COR-L47 (cell line): Measurements from ENCODE around the gene UGGT2.
A peak's percentile ranks its signal among the peaks of the same experiment; 100 is the strongest.
"Not testable (repeated sequence)": the region's sequence is repeated elsewhere in the genome, so short reads cannot be mapped to it uniquely, and the experiment has no call there.

Experiments
- DNase-seq: peaks from one replicate; lab custom pipeline; 2025; lab: John Stamatoyannopoulos, UW

The UGGT2 gene

GRCh38 chr13:95972651-95973050 is 80.5 kb downstream of the UGGT2 start:
- not testable (repeated sequence) for DNase-seq

DNA sequence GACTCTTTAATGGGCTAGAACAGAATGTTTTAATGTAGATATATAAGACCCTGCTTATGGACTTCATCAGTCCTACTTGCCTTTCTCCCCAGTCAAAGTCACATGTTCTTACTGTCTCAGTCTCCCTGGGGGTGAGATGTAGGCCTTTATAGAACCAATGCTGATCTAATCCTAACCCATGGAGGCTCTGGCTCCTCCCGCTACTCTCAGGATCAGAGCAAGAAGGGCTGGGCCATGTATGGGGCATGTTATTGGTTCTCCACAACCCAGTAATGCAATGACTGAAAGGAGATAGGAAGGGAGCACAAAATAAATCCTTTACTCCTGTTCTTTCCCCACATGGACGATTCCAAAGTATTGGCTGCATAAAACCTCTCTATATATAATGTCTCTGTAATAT is 82.3 kb downstream of the UGGT2 start:
- DNase-seq, result no peak

DNA sequence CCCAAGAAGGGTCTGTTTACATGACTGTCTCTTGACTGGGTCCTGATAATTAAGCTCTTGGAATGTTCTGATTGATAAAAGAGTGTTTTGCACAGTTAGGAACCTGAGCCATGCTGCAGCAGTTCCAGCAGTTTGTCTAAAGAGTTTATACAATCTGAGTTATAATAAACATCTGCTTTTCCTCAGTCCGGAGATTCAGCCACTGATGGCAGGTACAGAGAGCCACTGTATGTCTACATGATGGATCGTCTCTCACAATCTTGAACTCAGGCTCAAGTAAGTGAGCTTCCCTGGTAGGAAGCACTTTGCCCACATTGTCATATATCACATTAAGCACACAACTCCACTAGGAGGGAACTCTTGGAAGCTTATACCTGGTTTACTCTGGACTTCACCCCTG is 84.3 kb downstream of the UGGT2 start:
- no peak for DNase-seq

DNA sequence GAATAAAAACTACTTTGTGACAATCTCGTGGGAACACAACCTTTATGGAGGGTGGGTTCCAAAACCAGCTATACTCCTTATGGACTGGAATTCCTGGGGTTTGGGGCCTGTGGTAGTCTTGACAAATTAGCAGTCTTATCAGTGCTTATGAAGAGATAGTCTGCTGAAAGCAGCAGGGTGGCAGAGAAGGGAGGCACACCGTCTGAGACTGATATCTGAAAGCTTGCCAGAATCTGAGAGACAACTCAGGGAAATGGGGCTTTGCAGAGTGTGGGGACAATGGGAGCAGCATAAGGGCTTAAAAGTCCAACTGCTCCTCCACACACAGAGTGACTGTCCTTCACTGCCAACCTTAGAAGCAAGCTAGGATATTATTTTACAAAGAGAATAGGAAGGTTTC is 95.9 kb downstream of the UGGT2 start:
- DNase-seq, result no peak

DNA sequence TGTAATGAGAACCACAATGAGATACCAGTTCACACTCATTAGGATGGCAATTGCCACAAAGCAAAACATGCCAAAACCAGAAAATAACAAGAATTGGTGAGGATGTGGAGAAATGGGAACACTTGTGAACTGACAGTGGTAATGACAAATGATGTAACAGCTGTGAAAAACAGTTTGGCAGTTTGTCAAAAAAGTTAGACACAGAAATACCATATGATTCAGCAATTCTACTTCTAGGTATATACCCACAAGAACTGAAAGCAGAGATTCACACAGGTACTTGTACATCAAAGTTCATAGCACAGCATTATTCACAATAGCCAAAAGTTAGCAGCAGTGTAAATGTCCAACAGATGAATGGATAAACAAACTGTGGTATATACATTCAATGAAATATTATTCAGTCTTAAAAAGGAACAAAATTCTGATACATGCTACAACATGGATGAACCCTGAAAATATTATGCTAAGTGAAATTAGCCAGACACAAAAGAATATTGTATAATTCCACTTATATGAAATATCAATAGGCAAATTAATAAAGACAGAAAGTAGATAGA is 96.5 kb downstream of the UGGT2 start:
- no peak for DNase-seq

- no peak for DNase-seq
These were observed 97.5 kb downstream of the UGGT2 start for GRCh38 chr13:95955719-95956118.

GRCh38 chr13:95955255-95955654 is 97.9 kb downstream of the UGGT2 start:
- DNase-seq, result no peak

DNA sequence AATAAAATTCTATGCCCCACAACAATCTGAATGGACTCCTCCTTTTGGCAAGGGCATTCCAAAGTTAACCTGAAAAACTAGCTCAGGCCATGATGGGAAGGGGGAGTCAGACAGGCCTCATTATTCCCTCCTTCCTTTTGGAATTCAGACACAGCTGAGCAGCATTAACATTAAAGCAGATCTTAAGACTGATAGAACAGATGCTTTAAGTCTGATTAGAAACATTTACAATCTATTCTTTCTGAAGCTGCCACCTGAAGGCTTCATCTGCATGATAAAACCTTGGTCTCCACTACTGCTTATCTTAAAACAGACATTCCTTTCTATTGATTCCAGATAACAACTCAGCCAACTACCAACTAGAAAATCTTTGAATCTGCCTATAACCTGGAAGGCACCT is 98.9 kb downstream of the UGGT2 start:
- DNase-seq, result no peak

GRCh38 chr13:95950103-95950502 is 103.1 kb downstream of the UGGT2 start:
- no peak for DNase-seq

- peak; percentile 33 for DNase-seq
These were observed 104.5 kb downstream of the UGGT2 start for GRCh38 chr13:95948656-95949055.

DNA sequence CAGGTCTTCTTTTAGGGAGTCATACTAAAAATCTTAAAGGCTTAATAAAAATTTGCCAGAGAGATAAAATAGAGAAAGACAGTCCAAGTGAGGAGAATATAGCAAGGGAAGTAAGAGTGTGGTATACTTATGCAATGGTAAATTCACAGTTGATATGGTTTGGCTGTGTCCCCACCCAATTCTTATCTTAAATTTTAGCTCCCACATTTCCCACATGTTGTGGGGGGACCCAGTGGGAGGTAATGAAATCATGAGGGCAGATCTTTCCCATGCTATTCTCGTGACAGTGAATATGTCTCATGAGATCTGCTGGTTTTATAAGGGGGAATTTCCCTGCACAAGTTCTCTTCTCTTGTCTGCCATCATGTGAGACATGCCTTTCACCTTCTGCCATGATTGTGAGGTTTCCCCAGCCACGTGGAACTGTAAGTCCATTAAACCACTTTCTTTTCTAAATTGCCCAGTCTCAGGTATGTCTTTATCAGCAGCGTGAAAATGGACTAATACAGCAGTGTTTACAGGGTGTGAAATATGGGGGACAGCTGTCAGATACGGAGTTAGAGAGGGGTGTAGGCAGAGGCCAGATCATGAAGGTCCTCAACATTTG is 115.4 kb downstream of the UGGT2 start:
- DNase-seq, result no peak

DNA sequence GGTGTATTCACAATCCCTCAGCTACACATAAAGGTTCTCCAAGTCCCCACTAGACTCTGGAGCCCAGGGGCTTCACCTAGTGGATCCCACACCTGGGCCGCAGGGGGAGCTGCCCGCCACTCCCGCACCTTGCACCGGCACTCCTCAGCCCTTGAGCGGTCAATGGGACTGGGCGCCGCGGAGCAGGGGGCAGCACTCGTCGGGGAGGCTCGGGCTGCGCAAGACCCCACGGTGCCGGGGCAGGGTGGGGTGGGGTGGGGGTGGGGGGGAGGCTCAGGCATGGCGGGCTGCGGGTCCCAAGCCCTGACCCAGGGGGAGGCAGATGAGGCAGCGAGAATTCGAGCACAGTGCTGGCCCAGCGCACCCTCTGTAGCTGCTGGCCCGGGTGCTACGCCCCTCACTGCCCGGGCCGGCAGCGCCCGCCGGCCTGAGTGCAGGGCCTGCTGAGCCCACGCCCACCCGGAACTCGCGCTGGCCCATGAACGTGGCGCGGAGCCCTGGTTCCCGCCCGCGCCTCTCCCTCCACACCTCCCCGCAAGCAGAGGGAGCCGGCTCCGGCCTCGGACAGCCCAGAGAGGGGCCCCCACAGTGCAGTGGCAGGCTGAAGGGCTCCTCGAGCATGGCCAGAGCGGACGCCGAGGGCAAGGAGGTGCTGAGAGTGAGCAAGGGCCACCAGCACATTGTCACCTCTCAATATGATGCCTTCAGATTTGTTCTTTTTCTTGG is 121.7 kb downstream of the UGGT2 start:
- no peak for DNase-seq

- no peak for DNase-seq
These were observed 123.8 kb downstream of the UGGT2 start for GRCh38 chr13:95929430-95929829.

- DNase-seq, result not testable (repeated sequence)
These were observed 124.8 kb downstream of the UGGT2 start for GRCh38 chr13:95928367-95928906.

GRCh38 chr13:95926231-95926630 is 127.0 kb downstream of the UGGT2 start:
- no peak for DNase-seq

GRCh38 chr13:95924389-95924994 is 128.7 kb downstream of the UGGT2 start:
- no peak for DNase-seq

DNA sequence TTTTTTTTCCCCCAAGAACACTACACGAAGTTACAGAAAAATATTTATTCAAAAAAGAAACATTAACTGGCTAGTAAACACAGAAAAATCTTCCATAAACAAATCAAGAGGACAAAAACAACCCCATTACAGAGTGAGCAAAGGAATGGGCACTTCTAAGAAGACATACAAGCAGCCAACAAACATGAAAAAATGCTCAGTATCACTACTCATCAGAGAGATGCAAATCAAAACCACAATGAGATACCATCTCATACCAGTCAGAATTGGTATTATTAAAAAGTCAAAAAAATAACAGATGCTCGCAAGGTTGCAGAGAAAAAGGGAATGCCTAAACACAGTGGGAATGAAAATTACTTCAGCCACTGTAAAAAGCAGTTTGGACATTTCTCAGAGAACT is 131.7 kb downstream of the UGGT2 start:
- no peak for DNase-seq

DNA sequence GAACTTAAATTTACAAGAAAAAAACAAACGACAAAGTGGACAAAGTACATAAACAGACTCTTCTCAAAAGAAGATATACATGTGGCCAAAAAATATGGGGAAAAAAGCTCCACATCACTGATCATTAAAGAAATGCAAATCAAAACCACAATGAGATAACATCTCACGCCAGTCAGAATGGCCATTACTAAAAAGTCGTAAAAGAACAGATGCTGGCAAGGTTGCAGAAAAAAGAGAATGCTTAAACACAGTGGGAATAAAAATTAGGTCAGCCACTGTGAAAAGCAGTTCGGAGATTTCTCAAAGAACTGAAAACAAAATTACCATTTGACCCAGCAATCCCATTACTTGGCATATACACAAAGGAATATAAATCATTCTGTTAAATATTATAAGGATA is 132.7 kb downstream of the UGGT2 start:
- DNase-seq, result no peak

DNA sequence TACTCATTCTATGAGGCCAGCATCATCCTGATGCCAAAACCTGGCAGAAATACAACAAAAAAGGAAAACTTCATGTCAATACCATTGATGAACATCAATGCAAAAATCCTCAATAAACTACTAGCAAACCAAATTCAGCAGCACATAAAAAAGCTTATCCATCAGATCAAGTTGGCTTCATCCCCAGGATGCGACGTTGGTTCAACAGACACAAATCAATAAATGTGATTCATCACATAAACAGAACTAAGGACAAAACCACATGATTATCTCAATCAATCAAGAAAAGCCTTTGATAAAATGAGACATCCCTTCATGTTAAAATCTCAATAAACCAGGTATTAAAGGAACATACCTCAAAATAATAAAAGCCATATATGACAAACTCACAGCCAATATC is 134.3 kb downstream of the UGGT2 start:
- DNase-seq, result no peak

DNA sequence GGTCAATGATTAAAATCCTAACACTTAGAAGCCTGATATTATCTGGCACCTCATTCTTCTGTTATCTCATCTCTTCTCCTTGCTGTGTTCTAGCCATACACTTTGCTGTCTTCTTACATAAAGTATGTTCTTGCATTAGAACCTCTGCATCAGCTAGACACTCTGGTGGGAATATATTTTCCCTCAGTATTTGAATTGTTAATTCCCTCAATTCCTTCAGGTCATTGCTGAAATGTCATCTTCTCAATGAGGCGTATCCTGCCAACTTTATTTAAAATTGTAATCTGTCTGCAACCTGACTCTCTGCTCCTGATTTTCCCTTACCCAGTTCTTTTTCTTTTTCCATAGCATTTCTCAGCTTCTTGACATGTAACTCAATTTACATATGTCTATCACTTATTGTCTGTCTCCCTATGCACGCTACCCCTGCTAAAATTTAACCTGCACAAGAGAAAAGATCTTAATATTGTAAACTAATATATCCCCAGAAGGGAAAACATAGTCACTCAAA is 138.2 kb downstream of the UGGT2 start:
- DNase-seq, result no peak

DNA sequence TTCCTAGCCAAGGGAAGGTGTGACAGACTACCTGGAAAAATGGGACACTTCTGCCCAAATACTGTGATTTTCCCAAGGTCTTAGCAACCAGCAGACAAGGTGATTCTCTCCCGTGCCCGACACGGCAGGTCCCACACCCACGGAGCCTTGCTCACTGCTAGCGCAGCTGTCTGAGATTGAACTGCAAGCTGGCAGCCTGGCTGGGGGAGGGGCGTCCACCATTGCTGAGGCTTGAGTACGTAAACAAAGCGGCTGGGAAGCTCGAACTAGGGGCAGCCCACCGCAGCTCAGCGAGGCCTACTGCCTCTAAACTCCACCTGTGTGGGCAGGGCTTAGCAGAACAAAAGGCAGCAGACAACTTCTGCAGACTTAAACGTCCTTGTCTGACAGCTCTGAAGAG is 146.2 kb downstream of the UGGT2 start:
- DNase-seq, result no peak

- DNase-seq, result no peak
These were observed 149.6 kb downstream of the UGGT2 start for GRCh38 chr13:95903569-95903968.

DNA sequence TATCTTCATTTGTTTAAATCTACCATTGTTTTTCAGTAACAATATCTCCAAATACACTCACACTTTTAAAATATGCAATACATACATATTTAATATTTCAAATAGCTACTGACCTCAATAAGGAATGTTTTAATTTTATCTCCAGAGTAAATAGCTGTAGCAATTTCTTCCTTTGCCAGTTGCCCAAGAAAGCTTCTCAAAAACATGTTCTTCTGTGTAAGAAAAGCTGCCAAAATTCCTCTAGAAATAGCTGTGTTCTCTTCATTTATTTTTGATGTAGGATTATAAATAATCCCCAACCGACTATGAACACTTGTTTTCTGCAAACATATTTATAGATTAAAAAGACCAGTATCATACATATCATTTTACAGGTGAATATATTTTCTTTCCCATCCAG is 150.5 kb downstream of the UGGT2 start:
- no peak for DNase-seq
